ENCODE results near the gene KEL.

DNA sequence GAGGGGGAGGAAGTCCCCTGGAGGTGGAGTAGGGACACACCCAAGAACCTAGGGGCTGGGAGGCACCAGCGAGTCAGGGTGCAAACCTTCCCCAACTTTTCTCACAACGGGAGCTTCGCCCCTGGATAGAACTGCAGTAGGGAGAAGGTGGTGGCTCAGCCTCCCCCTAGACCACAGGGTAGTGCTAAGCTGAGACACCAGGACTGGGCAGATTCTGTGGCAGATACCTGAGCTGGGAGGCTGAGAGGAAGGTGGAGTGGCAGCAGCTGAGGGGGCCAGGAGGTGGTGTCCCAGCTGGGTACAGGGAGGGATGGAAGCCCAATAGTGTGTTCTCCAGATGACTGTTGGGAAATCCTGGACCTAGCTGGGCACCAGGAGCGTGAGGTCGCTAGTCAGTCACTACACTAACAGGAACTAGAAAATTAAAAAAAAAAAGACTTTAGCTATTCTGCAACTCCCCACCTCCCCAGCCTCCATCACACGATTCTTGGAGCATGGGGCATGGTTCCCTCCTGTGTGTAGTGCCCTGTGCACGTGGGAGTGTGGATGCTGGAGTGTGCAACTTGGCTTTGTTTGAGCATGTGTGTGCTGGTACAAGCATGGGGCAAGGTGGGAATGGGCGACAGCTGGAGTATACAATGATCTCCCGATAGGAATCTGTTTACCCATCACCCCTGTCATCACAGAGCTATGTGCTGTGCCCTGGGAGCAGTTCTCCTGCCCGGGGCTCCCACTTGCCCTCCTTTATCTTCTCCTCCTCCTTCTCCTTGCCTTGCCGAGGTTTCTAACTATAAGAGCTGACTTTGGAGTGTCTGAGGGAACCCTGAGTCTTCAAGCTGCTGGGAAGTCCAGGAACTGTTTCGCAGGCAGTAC lies 67.8 kb downstream of the KEL start:
- no peak for TF ChIP-seq EZH2 (optimal IDR thresholded peaks at IDR 0.05; ENCODE audit: low read depth, low read length)
- TF ChIP-seq, protein P1, sequence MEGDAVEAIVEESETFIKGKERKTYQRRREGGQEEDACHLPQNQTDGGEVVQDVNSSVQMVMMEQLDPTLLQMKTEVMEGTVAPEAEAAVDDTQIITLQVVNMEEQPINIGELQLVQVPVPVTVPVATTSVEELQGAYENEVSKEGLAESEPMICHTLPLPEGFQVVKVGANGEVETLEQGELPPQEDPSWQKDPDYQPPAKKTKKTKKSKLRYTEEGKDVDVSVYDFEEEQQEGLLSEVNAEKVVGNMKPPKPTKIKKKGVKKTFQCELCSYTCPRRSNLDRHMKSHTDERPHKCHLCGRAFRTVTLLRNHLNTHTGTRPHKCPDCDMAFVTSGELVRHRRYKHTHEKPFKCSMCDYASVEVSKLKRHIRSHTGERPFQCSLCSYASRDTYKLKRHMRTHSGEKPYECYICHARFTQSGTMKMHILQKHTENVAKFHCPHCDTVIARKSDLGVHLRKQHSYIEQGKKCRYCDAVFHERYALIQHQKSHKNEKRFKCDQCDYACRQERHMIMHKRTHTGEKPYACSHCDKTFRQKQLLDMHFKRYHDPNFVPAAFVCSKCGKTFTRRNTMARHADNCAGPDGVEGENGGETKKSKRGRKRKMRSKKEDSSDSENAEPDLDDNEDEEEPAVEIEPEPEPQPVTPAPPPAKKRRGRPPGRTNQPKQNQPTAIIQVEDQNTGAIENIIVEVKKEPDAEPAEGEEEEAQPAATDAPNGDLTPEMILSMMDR (IDR thresholded peaks at IDR 0.05; ENCODE audit: low read length), result no peak
